T-cell (primary cell): ENCODE data around the gene SYT3. TPM values are rescaled to one million over a fixed set of nuclear protein-coding genes. Genes with fewer than 3 reads are reported as not detected.
"Not testable (repeated sequence)": the region's sequence is repeated elsewhere in the genome, so short reads cannot be mapped to it uniquely, and the experiment has no call there.

Experiments used
- ATAC-seq, 4 experiments: fragments of 200-7000 bp in 3 of 4; fragments of 150-1000 bp in 1 of 4; cut with Tn5 transposase; replicated peaks in 1 of 4; 1 replicate in 3 of 4; 2 replicates in 1 of 4; pipeline ENCODE4 v1.10.0; 2021; ENCODE audit warnings: moderate library complexity in 3 of 4, mild to moderate bottlenecking in 2 of 4, moderate number of reproducible peaks in 1 of 4
- CTCF ChIA-PET, 2 donors: fragments of 300-600 bp; sonication (Branson Sonifier 250); formaldehyde crosslinking; loops; one replicate each; lab custom pipeline; 2022; ENCODE audit warnings: antibody characterized with exemption in 2 of 2; lab: Charles Lee
- POLR2A ChIA-PET, 2 donors: fragments of 300-600 bp; sonication (Branson Sonifier 250); formaldehyde crosslinking; loops; one replicate each; lab custom pipeline; 2022; ENCODE audit warnings: antibody characterized with exemption in 2 of 2; lab: Charles Lee
- DNase-seq, 35 experiments: peaks; one replicate each; pipeline versions ENCODE4 v3.0.0 to v3.0.0-alpha.2; 2013 to 2023
- H3K27ac ChIP-seq: one replicate; pipeline ENCODE4 v1.5.1; 2013; ENCODE audit warnings: low read length
- H3K27me3 ChIP-seq, 2 experiments: replicated peaks in 1 of 2; 1 replicate in 1 of 2; 2 replicates in 1 of 2; pipeline versions ENCODE4 v1.6.1 to v1.7.0; 2013; ENCODE audit warnings: low read length in 1 of 2, mixed read lengths in 1 of 2; ENCODE audit not compliant: control insufficient read depth in 2 of 2, insufficient read depth in 2 of 2; ENCODE audit errors: extremely low read depth in 1 of 2
- H3K36me3 ChIP-seq, 2 donors: 1 replicate in 1 of 2; 2 replicates in 1 of 2; pipeline versions ENCODE4 v1.6.1 to v1.7.0; 2013; ENCODE audit warnings: low read length in 1 of 2; ENCODE audit not compliant: control insufficient read depth in 2 of 2, insufficient read depth in 1 of 2; ENCODE audit errors: extremely low read depth in 1 of 2
- H3K4me1 ChIP-seq, 2 experiments: 1 replicate in 1 of 2; 2 replicates in 1 of 2; pipeline versions ENCODE4 v1.6.1 to v1.7.0; 2013; ENCODE audit warnings: low read length in 2 of 2, mixed read lengths in 1 of 2; ENCODE audit not compliant: insufficient read depth in 2 of 2, control insufficient read depth in 1 of 2; ENCODE audit errors: extremely low read depth in 1 of 2
- H3K4me3 ChIP-seq, 2 donors: 1 replicate in 1 of 2; 2 replicates in 1 of 2; pipeline versions ENCODE4 v1.5.1 to v1.7.0; 2013; ENCODE audit warnings: mild to moderate bottlenecking in 2 of 2, low read length in 1 of 2, moderate library complexity in 1 of 2; ENCODE audit not compliant: control insufficient read depth in 1 of 2; ENCODE audit errors: extremely low read depth in 1 of 2
- H3K9me3 ChIP-seq: 2 replicates; pipeline ENCODE4 v1.7.0; 2013
- H3K27ac Mint-ChIP-seq, 2 donors: one replicate each; pipeline ENCODE4 v1.8.0; 2020 to 2021; ENCODE audit warnings: mild to moderate bottlenecking in 2 of 2, mixed read lengths in 2 of 2
- H3K27me3 Mint-ChIP-seq, 2 donors: one replicate each; pipeline ENCODE4 v1.8.0; 2021 to 2022; ENCODE audit warnings: mixed read lengths in 2 of 2
- H3K36me3 Mint-ChIP-seq: one replicate; pipeline ENCODE4 v1.8.0; 2021; ENCODE audit warnings: mixed read lengths
- H3K4me1 Mint-ChIP-seq, 3 donors: one replicate each; pipeline ENCODE4 v1.8.0; 2020 to 2022; ENCODE audit warnings: mixed read lengths in 3 of 3, mild to moderate bottlenecking in 1 of 3
- H3K4me3 Mint-ChIP-seq, 3 donors: one replicate each; pipeline ENCODE4 v1.8.0; 2020 to 2022; ENCODE audit warnings: mild to moderate bottlenecking in 3 of 3, mixed read lengths in 3 of 3, moderate library complexity in 3 of 3
- H3K9me3 Mint-ChIP-seq, 3 donors: one replicate each; pipeline ENCODE4 v1.8.0; 2020 to 2022; ENCODE audit warnings: mixed read lengths in 3 of 3
- WGBS: methylation state at CpG from one replicate; pipeline ENCODE4 v1.1.5; 2013; ENCODE audit warnings: missing lambda C conversion rate; ENCODE audit not compliant: insufficient coverage; 5-methylcytosine and 5-hydroxymethylcytosine counted together
- total RNA-seq, 35 experiments: library from RNA in 6 of 35; stranded (reverse) in 6 of 35; fragments of 120-200 nt in 1 of 35; gene quantifications; one replicate each; pipeline versions ENCODE4 v1.2.1 to v1.2.4 and lab custom pipeline; 2013 to 2026

The SYT3 gene
- total RNA-seq, 5 donors from 2014 or later (not counting 1 experiment from before 2014, with no cell fraction given), result 0.41 to 0.68 (median 0.57) TPM; not detected in 2

DNA sequence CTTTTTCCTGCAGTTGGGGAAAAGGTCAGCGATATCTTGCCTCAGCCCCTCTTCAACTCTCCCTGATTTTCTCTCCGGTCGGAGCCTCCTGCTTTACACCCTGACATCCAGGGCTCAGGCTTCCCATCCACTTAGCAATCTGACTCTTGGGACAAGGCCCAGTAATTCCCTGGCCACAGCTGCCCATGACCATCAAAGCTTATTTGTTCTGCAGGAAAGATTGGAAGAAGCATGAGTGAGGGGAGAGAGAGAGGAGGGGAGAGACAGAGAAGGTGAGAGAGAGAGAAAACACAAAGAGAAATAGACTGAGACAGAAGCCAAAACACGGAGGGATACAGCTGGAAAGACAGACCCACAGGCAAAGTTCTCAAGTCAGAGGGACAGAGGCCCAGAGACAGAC is 13.7 kb downstream of the SYT3 start:
- Histone ChIP-seq H3K36me3 (no peaks in the 10 kb centered on the region), H3K4me1 (no peaks in the 10 kb centered on the region), H3K27ac (no peak overlapping the region), H3K27me3 (peaks cover 0 to 7% of the 10 kb centered on the region in 2 experiments), H3K4me3 (no peak overlapping the region), H3K9me3 (no peaks in the 10 kb centered on the region)
- no peak overlapping the region for H3K4me3 Mint-ChIP-seq
- 67% methylated on average over 4 of the region's 4 CpGs for WGBS
- H3K27me3 Mint-ChIP-seq, result peaks cover 18 to 20% of the 10 kb centered on the region in 2 donors
- no peaks in the 10 kb centered on the region for H3K4me1 Mint-ChIP-seq
- H3K27ac Mint-ChIP-seq, result no peak overlapping the region
- no peaks in the 10 kb centered on the region for H3K9me3 Mint-ChIP-seq
- ATAC-seq (no peak), DNase-seq (no peak)
- POLR2A ChIA-PET, result no interaction called here
- CTCF ChIA-PET, result no interaction called here
- H3K36me3 Mint-ChIP-seq, result no peaks in the 10 kb centered on the region

DNA sequence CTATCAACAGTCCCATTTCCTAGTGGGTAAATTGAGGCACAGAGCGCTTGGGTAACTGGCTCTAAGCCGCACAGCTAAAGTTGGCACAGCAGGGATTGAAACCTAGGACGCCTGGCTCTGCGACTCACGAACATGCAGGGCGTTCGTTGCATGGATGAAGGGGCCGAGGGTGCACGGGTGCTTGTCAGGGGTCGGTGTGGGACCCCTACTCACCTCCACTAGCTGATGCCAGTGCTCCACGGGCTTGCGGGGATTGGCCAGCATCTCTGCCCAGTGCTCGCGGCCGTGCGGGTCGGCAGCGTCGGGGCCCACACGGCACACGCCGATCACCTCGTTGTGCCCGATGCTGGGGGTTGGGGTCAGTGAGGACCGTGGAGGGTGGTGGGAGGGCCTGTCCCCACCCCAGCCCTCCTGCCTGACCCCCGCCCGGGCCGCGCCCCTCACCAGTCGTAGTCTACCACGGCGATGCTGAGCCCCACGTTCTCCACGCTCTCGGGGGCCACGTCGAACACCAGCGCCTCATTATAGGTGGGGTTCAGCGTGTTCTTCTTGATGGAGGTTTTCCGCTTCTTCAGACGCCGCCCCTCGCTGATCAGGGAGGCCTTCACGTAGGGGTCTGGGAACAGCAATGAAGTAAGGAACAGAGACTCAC is 14.6 kb downstream of the SYT3 start:
- POLR2A ChIA-PET, result no interaction called here
- no peak for DNase-seq
- CTCF ChIA-PET, result no interaction called here

GRCh38 chr19:50620394-50620906 is 19.2 kb downstream of the SYT3 start:
- H3K9me3 ChIP-seq, POLR2A ChIA-PET, H3K4me1 Mint-ChIP-seq, CTCF ChIA-PET, H3K4me3 Mint-ChIP-seq, DNase-seq, H3K4me3 ChIP-seq, H3K27ac ChIP-seq, H3K27me3 ChIP-seq, H3K27ac Mint-ChIP-seq, H3K36me3 ChIP-seq, H3K9me3 Mint-ChIP-seq, ATAC-seq, H3K4me1 ChIP-seq, H3K36me3 Mint-ChIP-seq: not testable (repeated sequence)
- H3K27me3 Mint-ChIP-seq, result peaks cover 4 to 12% of the 10 kb centered on the region in 2 donors
- no CpG with 5 or more reads among the region's 5 CpGs for WGBS

More for the DNA sequence above, 14.6 kb downstream of the SYT3 start:
- Histone ChIP-seq H3K36me3 (no peaks in the 10 kb centered on the region), H3K4me3 (no peak overlapping the region), H3K27me3 (peaks cover 0 to 7% of the 10 kb centered on the region in 2 experiments), H3K4me1 (no peaks in the 10 kb centered on the region), H3K9me3 (no peaks in the 10 kb centered on the region), H3K27ac (no peak overlapping the region)
- 95% methylated on average over 10 of the region's 44 CpGs for WGBS
- Mint-ChIP-seq H3K27ac (no peak overlapping the region), H3K36me3 (no peaks in the 10 kb centered on the region), H3K4me1 (no peaks in the 10 kb centered on the region), H3K27me3 (peaks cover 14% of the 10 kb centered on the region in 2 donors), H3K4me3 (no peak overlapping the region), H3K9me3 (no peaks in the 10 kb centered on the region)
- ATAC-seq, result no peak

- no CpG with 5 or more reads among the region's 5 CpGs for WGBS
- H3K4me3 Mint-ChIP-seq, H3K9me3 Mint-ChIP-seq, H3K4me3 ChIP-seq, H3K27ac ChIP-seq, CTCF ChIA-PET, H3K36me3 ChIP-seq, POLR2A ChIA-PET, H3K4me1 ChIP-seq, H3K36me3 Mint-ChIP-seq, ATAC-seq, H3K9me3 ChIP-seq, H3K27ac Mint-ChIP-seq, H3K4me1 Mint-ChIP-seq, H3K27me3 ChIP-seq, DNase-seq: not testable (repeated sequence)
- peaks cover 4 to 13% of the 10 kb centered on the region in 2 donors for H3K27me3 Mint-ChIP-seq
Observed at GRCh38 chr19:50619184-50619583, 20.5 kb downstream of the SYT3 start.

DNA sequence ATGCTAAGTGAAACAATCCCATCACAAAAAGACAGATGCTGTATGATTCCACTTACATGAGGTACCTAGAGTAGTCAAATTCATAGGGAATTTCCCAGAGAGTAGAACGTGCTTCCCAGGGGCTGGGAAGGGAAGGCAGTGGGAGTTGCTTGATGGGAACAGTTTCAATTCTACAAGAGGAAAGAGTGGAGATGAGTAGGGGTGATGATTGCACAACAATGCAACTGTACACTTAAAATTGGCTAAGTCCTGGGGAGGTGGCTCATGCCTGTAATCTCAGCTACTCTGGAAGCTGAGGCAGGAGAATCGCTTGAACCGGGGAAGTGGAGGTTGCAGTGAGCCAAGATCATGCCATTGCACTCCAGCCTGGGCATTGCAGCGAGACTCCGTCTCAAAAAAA is 21.3 kb downstream of the SYT3 start:
- H3K36me3 ChIP-seq, H3K9me3 ChIP-seq, H3K27ac Mint-ChIP-seq, H3K4me3 Mint-ChIP-seq, ATAC-seq, CTCF ChIA-PET, H3K4me1 ChIP-seq, H3K9me3 Mint-ChIP-seq, H3K27me3 ChIP-seq, H3K36me3 Mint-ChIP-seq, H3K4me1 Mint-ChIP-seq, POLR2A ChIA-PET, H3K4me3 ChIP-seq, H3K27ac ChIP-seq, DNase-seq: not testable (repeated sequence)
- 90% methylated on average over 2 of the region's 5 CpGs for WGBS
- H3K27me3 Mint-ChIP-seq, result peaks cover 4 to 18% of the 10 kb centered on the region in 2 donors

DNA sequence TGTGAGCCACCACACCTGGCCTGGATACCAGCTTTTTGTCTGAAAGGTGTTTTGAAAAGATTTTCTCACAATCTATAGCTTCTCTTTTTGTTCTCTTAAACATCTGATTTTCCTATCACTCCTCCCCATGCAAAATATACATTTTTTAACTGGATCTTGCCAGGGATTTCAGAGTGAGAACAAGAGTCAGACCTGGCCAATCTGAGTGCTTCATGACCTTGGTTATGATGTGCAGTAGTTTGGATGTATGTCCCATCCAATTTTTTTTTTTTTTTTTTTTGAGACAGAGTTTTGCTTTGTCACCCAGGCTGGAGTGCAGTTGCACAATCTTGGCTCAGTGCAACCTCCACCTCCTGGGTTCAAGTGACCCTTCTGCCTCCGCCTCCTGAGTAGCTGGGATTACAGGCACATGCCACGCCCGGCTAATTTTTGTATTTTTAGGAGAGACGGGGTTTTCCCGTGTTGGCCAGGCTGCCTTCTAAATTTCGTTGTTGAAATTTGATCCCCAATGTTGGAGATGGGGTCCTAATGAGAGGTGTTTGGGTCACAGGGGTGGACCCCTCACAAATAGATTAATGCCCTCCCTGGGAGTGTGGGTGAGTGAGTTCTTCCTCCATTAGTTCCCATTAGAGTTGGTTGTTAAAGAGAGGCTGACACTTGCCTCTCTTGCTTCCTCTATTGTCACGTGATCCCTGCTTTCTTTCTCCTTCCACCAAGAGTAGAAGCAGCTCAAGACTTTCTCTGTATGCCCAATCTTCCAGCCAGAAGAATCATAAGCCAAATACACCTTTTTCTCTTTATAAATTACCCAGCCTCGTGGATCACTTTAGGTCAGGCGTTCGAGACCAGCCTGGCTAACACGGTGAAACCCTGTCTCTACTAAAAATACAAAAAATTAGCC is 26.9 kb downstream of the SYT3 start:
- H3K27ac Mint-ChIP-seq, result peak overlapping the region in 1 of 2 donors; percentile 65
- H3K4me1 Mint-ChIP-seq, DNase-seq, H3K4me3 Mint-ChIP-seq, H3K36me3 ChIP-seq, H3K4me1 ChIP-seq, H3K4me3 ChIP-seq, CTCF ChIA-PET, H3K27ac ChIP-seq, H3K9me3 Mint-ChIP-seq, ATAC-seq, POLR2A ChIA-PET, H3K9me3 ChIP-seq, H3K36me3 Mint-ChIP-seq: not testable (repeated sequence)
- peaks cover 0 to 14% of the 10 kb centered on the region in 2 experiments for H3K27me3 ChIP-seq
- 0% methylated on average over 1 of the region's 11 CpGs for WGBS
- peaks cover 18 to 26% of the 10 kb centered on the region in 2 donors for H3K27me3 Mint-ChIP-seq
